IMR-90 (cell line): ENCODE results near the gene RBM45. TPM values are rescaled to one million over a fixed set of nuclear protein-coding genes. Genes with fewer than 3 reads are reported as not detected.

Source experiments
- ATAC-seq: fragments of 200-7000 bp; cut with Tn5 transposase; 2 replicates; pipeline ENCODE4 v1.9.1; 2020; ENCODE audit warnings: low read depth, mild to moderate bottlenecking, moderate library complexity
- BruUV-seq: library from RNA; stranded (reverse); fragments of 400-500 nt; replicated peaks from 2 replicates; lab custom pipeline; 2021; lab: Mats Ljungman, UMichigan
- CTCF ChIA-PET: fragments of 300-600 bp; formaldehyde crosslinking; extraction: SDS; loops from one replicate; lab custom pipeline; 2021; ENCODE audit warnings: antibody characterized with exemption; lab: Yijun Ruan, JAX
- POLR2A ChIA-PET: fragments of 300-600 bp; sonication (Branson Sonifier 250); formaldehyde crosslinking; loops from one replicate; lab custom pipeline; 2022; ENCODE audit warnings: antibody characterized with exemption; ENCODE audit not compliant: unreplicated experiment; lab: Charles Lee
- DNase-seq: peaks from one replicate; pipeline ENCODE4 v3.0.0; 2013
- H2AFZ ChIP-seq: replicated peaks from 2 replicates; pipeline ENCODE3; 2013; ENCODE audit warnings: low read length, mild to moderate bottlenecking; ENCODE audit not compliant: poor library complexity
- H2AK5ac ChIP-seq: 2 replicates; pipeline ENCODE4 v1.6.1; 2013; ENCODE audit warnings: low read depth, low read length, inconsistent platforms
- H2AK9ac ChIP-seq: replicated peaks from 2 replicates; pipeline ENCODE3; 2013; ENCODE audit warnings: mild to moderate bottlenecking, low read depth, low read length, moderate library complexity; ENCODE audit not compliant: poor library complexity
- H2BK120ac ChIP-seq: 2 replicates; pipeline ENCODE4 v1.6.1; 2013; ENCODE audit warnings: low read depth, low read length, inconsistent platforms
- H2BK15ac ChIP-seq: 3 replicates; pipeline ENCODE4 v1.6.1; 2013; ENCODE audit warnings: low read depth, low read length, inconsistent platforms
- H2BK20ac ChIP-seq: 2 replicates; pipeline ENCODE4 v1.6.1; 2013; ENCODE audit warnings: low read depth, mild to moderate bottlenecking, inconsistent platforms, low read length, moderate library complexity
- H2BK5ac ChIP-seq: 2 replicates; pipeline ENCODE4 v1.6.1; 2013; ENCODE audit warnings: mild to moderate bottlenecking, low read depth, low read length, inconsistent platforms; ENCODE audit not compliant: poor library complexity, severe bottlenecking
- H3K14ac ChIP-seq: replicated peaks from 2 replicates; pipeline ENCODE4 v1.6.1; 2013; ENCODE audit warnings: low read depth, low read length, inconsistent platforms
- H3K18ac ChIP-seq: 2 replicates; pipeline ENCODE4 v1.6.1; 2013; ENCODE audit warnings: low read depth, low read length, control low read depth
- H3K23ac ChIP-seq: 2 replicates; pipeline ENCODE4 v1.6.1; 2013; ENCODE audit warnings: low read depth, low read length, inconsistent platforms
- H3K27ac ChIP-seq: 2 replicates; pipeline ENCODE4 v1.5.1; 2013; ENCODE audit warnings: mild to moderate bottlenecking, control low read depth, low read length; ENCODE audit not compliant: insufficient read depth
- H3K27me3 ChIP-seq: 2 replicates; pipeline ENCODE4 v1.6.1; 2013; ENCODE audit warnings: low read length; ENCODE audit not compliant: control insufficient read depth, insufficient read depth
- H3K36me3 ChIP-seq: 2 replicates; pipeline ENCODE4 v1.6.1; 2013; ENCODE audit warnings: low read length, mixed read lengths; ENCODE audit not compliant: control insufficient read depth, insufficient read depth
- H3K4ac ChIP-seq: 2 replicates; pipeline ENCODE4 v1.6.1; 2013; ENCODE audit warnings: low read depth, low read length, inconsistent platforms
- H3K4me1 ChIP-seq: 2 replicates; pipeline ENCODE4 v1.6.1; 2013; ENCODE audit warnings: low read length, mixed read lengths; ENCODE audit not compliant: control insufficient read depth, insufficient read depth
- H3K4me2 ChIP-seq: 2 replicates; pipeline ENCODE4 v1.6.1; 2013; ENCODE audit warnings: low read depth, mild to moderate bottlenecking, control low read depth, low read length, moderate library complexity
- H3K4me3 ChIP-seq: 2 replicates; pipeline ENCODE4 v1.5.1; 2013; ENCODE audit warnings: low read depth, mild to moderate bottlenecking, control low read depth, low read length, moderate library complexity; ENCODE audit not compliant: insufficient read depth
- H3K56ac ChIP-seq: 2 replicates; pipeline ENCODE4 v1.6.1; 2013; ENCODE audit warnings: low read length, inconsistent platforms; ENCODE audit not compliant: insufficient read depth; ENCODE audit errors: extremely low read depth
- H3K79me1 ChIP-seq, 2 experiments: 2 replicates each; pipeline ENCODE4 v1.6.1; 2013; ENCODE audit warnings: low read length in 2 of 2, inconsistent platforms in 1 of 2, low read depth in 1 of 2
- H3K9ac ChIP-seq: 2 replicates; pipeline ENCODE4 v1.6.1; 2013; ENCODE audit warnings: low read depth, low read length, control low read depth
- H3K9me1 ChIP-seq: 2 replicates; pipeline ENCODE4 v1.6.1; 2013; ENCODE audit warnings: low read length, inconsistent platforms; ENCODE audit not compliant: insufficient read depth
- H3K9me3 ChIP-seq: 2 replicates; pipeline ENCODE4 v1.6.1; 2013; ENCODE audit warnings: low read length; ENCODE audit not compliant: control insufficient read depth, insufficient read depth
- H4K20me1 ChIP-seq: 2 replicates; pipeline ENCODE4 v1.6.1; 2013; ENCODE audit warnings: low read length, inconsistent platforms; ENCODE audit not compliant: insufficient read depth
- H4K5ac ChIP-seq: 2 replicates; pipeline ENCODE4 v1.6.1; 2013; ENCODE audit warnings: mild to moderate bottlenecking, low read depth, low read length, control low read depth
- H4K8ac ChIP-seq, 2 experiments: 2 replicates each; pipeline ENCODE4 v1.6.1; 2013; ENCODE audit warnings: low read depth in 2 of 2, low read length in 2 of 2, control low read depth in 1 of 2, inconsistent platforms in 1 of 2
- H4K91ac ChIP-seq: 2 replicates; pipeline ENCODE4 v1.6.1; 2013; ENCODE audit warnings: low read depth, low read length, inconsistent platforms; ENCODE audit not compliant: insufficient read depth
- BHLHE40 ChIP-seq: fragments of 150-350 bp; IDR thresholded peaks from 2 replicates; pipeline ENCODE4 v1.6.1; 2016; ENCODE audit warnings: mild to moderate bottlenecking, low read depth, low read length
- CTCF ChIP-seq: conservative IDR thresholded peaks from 2 replicates; pipeline ENCODE4 v1.5.1; 2012; ENCODE audit warnings: mild to moderate bottlenecking, low read depth, low read length, improper control_type of control experiment
- FOS ChIP-seq: fragments of 150-350 bp; IDR thresholded peaks from 2 replicates; pipeline ENCODE4 v1.6.1; 2016; ENCODE audit warnings: low read depth, low read length
- MAFK ChIP-seq: IDR thresholded peaks from 2 replicates; pipeline ENCODE4 v1.6.1; 2012; ENCODE audit warnings: low read depth, low read length, improper control_type of control experiment
- MAZ ChIP-seq: IDR thresholded peaks from 2 replicates; pipeline ENCODE4 v1.6.1; 2012; ENCODE audit warnings: low read depth, mild to moderate bottlenecking, low read length, improper control_type of control experiment, moderate library complexity, borderline replicate concordance
- MXI1 ChIP-seq: IDR thresholded peaks from 2 replicates; pipeline ENCODE4 v1.6.1; 2012; ENCODE audit warnings: low read depth, mild to moderate bottlenecking, low read length, moderate library complexity, borderline replicate concordance
- NFE2L2 ChIP-seq: fragments of 150-350 bp; IDR thresholded peaks from 2 replicates; pipeline ENCODE4 v1.6.1; 2016; ENCODE audit warnings: low read depth, mild to moderate bottlenecking, low read length
- POLR2A ChIP-seq: IDR thresholded peaks from 2 replicates; pipeline ENCODE4 v1.6.1; 2012; ENCODE audit warnings: mild to moderate bottlenecking, low read depth, low read length
- RAD21 ChIP-seq: IDR thresholded peaks from 2 replicates; pipeline ENCODE4 v1.6.1; 2012; ENCODE audit warnings: low read length, improper control_type of control experiment
- SMC3 ChIP-seq: fragments of 150-350 bp; IDR thresholded peaks from 2 replicates; pipeline ENCODE4 v1.6.1; 2016; ENCODE audit warnings: low read depth, mild to moderate bottlenecking, antibody characterized with exemption, low read length, moderate library complexity
- USF2 ChIP-seq: fragments of 150-350 bp; IDR thresholded peaks from 2 replicates; pipeline ENCODE4 v1.6.1; 2017; ENCODE audit warnings: mild to moderate bottlenecking, antibody characterized with exemption, low read length, low read depth
- WGBS, 2 experiments: methylation state at CpG; one replicate each; pipeline versions ENCODE4 v1.1.5 to v1.1.7; 2013; ENCODE audit warnings: missing lambda C conversion rate in 2 of 2; ENCODE audit not compliant: insufficient read length in 1 of 2; ENCODE audit errors: extremely low coverage in 2 of 2; 5-methylcytosine and 5-hydroxymethylcytosine counted together
- dilution Hi-C: fragments of 300-500 bp; cut with HindIII; formaldehyde crosslinking; loops from one replicate; pipeline ENCODE4 v1.14.3; 2018; ENCODE audit warnings: low sequenced_read_pairs; ENCODE audit not compliant: unreplicated experiment
- in situ Hi-C: fragments of 300-500 bp; cut with MboI; formaldehyde crosslinking; loops from 3 replicates; pipeline ENCODE4 v1.14.3; 2019; ENCODE audit warnings: low sequenced_read_pairs, inconsistent platforms, mixed read lengths
- intact Hi-C: fragments of 100-400 bp; cut with micrococcal nuclease; formaldehyde crosslinking; loops from 2 replicates; pipeline ENCODE4 v1.10.0; 2022
- polyA plus RNA-seq, 3 experiments: library from polyadenylated mRNA; depleted of rRNA; stranded (reverse); fragments of >200 nt; gene quantifications; 2 replicates each; pipeline ENCODE4 v1.2.3, GENCODE V29; 2012; ENCODE audit warnings: low replicate concordance in 1 of 3
- total RNA-seq: library from RNA; depleted of rRNA; stranded (reverse); fragments of >200 nt; gene quantifications from 2 replicates; pipeline ENCODE4 v1.2.3, GENCODE V29; 2012

The RBM45 gene
- total and polyA plus RNA-seq, 2 of the 4 experiments (the other 2 are of a cell fraction) = 10.3 to 17.9 TPM

- ATAC-seq = no peak
- Histone ChIP-seq H3K9me1 (no peaks in the 10 kb centered on the region), H3K9me3 (no peaks in the 10 kb centered on the region), H2BK15ac (no peak overlapping the region), H3K4me2 (no peak overlapping the region), H2AFZ (no peak overlapping the region), H2BK5ac (no peak overlapping the region), H3K4me3 (no peak overlapping the region), H3K9ac (no peak overlapping the region), H3K27ac (no peak overlapping the region), H3K27me3 (no peaks in the 10 kb centered on the region), H4K20me1 (no peaks in the 10 kb centered on the region), H3K56ac (no peak overlapping the region), H2AK5ac (no peak overlapping the region), H2BK20ac (no peak overlapping the region), H3K18ac (no peak overlapping the region), H2BK120ac (no peak overlapping the region), H2AK9ac (no peak overlapping the region), H3K79me1 (no peaks in the 10 kb centered on the region), H3K36me3 (no peaks in the 10 kb centered on the region), H3K4ac (no peak overlapping the region), H3K14ac (no peak overlapping the region), H3K4me1 (no peaks in the 10 kb centered on the region), H4K5ac (no peak overlapping the region), H4K91ac (no peak overlapping the region), H3K23ac (no peak overlapping the region), H4K8ac (no peak overlapping the region)
- ChIA-PET POLR2A (no interaction called here), CTCF (no interaction called here)
- no peak for DNase-seq
- TF ChIP-seq FOS (no peak), BHLHE40 (no peak), POLR2A (no peak), MAZ (no peak), SMC3 (no peak), MXI1 (no peak), MAFK (no peak), RAD21 (no peak), USF2 (no peak), CTCF (no peak), NFE2L2 (no peak)
- in situ Hi-C loops = no loop called here
- no CpG with 5 or more reads among the region's 1 CpG for WGBS, 2 experiments
- intact Hi-C loops = no loop called here
- dilution Hi-C loops = no loop called here
- BruUV-seq = no TSS peak
Measured at GRCh38 chr2:178159966-178160365, 47.7 kb downstream of the RBM45 start.
